ENCODE measurements around the gene DSG4.
"Not testable (repeated sequence)": the region's sequence is repeated elsewhere in the genome, so short reads cannot be mapped to it uniquely, and the experiment has no call there.

The DSG4 gene

DNA sequence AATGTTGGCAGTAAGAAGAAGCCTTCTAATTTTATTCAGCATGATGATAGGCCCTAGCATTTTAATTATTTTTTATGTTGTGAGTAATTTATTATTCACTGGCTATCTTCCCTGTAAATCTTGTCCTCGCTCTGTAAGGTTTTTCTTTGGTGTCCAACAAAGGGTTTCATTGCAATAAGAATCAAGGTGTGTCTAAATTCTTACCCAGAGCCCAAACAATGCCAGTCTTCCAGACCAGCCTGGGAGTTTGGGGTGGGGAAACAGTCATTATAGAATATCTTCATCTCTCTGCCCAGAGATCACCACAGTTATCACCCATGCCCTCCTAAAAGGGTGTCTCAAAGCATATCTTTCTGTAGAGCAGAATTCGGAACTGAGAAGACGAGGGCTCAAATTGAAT, at the start of gene DSG4:
Gene DSG4 (plus strand): TSS at position 301 of the 400 bp plus-strand sequence. CDS start 135 bp downstream, outside the sequence.
- no peak for DNase-seq (ENCODE audit: low read depth)

GRCh38 chr18:31329787-31330438, 46.7 kb upstream of the DSG4 start:
- no peak for DNase-seq (ENCODE audit: low read depth)

GRCh38 chr18:31343454-31343853, 33.1 kb upstream of the DSG4 start:
- DNase-seq (ENCODE audit: low read depth): no peak

DNA sequence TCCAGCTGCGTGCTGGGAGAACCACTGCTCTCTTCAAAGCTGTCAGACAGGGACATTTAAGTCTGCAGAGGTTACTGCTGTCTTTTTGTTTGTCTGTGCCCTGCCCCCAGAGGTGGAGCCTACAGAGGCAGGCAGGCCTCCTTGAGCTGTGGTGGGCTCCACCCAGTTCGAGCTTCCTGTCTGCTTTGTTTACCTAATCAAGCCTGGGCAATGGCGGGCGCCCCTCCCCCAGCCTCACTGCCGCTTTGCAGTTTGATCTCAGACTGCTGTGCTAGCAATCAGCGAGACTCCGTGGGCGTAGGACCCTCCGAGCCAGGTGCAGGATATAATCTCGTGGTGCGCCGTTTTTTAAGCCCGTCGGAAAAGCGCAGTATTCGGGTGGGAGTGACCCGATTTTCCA, 23.2 kb upstream of the DSG4 start:
- DNase-seq (ENCODE audit: low read depth): not testable (repeated sequence)

GRCh38 chr18:31354990-31355389, 21.6 kb upstream of the DSG4 start:
- DNase-seq (ENCODE audit: low read depth): no peak

- DNase-seq (ENCODE audit: low read depth): no peak
These were observed 20.6 kb upstream of the DSG4 start for GRCh38 chr18:31356025-31356424.

DNA sequence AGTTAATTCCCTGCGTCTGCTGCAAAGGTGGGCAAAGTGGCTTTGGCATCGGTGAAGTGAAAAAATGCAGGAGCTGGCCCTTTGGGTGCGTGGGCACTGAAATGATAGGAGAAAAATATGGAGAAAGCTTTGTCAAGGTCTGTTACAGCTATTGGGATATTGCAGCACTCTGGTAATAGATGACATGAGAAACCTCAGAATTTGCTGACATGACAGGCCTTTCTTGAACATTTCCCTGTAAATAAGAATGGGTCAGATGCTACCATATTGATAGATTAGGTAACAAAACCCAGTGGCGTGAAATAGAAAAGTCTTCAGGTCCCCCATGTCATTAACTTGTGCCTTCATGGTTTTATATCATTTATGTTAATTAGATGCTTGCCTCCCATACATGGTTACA, 12.4 kb upstream of the DSG4 start:
- DNase-seq (ENCODE audit: low read depth): no peak

DNA sequence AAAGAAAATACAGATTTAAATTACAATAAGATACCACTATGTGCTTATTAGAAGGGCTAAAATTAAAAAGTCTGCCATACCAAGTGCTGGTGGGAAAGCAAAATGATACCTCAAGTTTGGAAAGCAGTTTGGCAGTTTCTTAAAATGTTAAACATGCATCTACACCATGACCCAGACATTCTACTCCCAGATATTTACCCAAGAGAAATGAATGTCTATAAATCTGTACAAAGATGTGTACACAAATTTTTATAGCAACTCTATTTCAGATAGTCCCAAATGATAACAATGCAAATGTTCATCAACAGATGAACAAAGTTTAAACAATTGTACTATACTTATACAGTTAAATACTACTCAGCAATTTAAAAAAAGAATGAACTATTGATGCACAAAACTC, 7.1 kb upstream of the DSG4 start:
- DNase-seq (ENCODE audit: low read depth): no peak

- no peak for DNase-seq (ENCODE audit: low read depth)
These were observed 4.6 kb upstream of the DSG4 start for GRCh38 chr18:31371989-31372388.

DNA sequence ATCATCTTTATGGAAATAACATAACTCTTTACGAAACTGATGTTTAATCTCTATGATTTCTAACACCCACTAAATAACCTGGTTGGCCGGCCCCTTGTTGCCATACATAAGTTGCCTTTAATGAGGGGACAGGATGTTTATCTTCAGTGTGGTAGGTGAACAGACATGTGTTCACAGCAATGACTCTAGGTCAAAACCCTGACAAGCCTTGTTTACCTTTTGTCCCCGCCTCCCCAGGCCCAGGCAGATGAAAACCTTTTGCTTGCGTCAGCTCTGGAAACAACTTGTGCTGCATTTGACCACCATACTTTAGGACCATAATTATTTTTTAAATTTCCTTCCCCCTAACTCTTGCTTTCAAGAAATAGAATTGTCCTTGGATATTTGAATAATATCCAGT, 2.9 kb upstream of the DSG4 start:
- no peak for DNase-seq (ENCODE audit: low read depth)

DNA sequence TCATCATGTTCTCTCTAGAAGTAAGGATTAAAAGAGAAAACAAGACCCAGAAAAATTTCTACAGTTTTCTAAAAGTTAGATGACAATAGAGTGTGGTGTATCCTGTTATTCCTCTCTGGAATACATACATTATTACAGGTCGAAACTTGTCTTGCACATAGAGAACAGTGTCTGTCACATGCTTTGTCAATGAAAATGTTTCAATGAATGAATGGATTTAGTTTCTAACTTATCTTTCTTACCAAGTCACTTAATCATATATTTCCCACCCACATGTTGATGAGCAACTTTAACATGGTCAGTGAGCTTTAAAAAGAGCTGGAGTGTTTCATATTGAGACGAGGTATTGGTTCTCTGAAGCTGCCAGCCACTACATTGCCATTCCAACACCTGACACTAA, 4.3 kb downstream of the DSG4 start:
- no peak for DNase-seq (ENCODE audit: low read depth)

DNA sequence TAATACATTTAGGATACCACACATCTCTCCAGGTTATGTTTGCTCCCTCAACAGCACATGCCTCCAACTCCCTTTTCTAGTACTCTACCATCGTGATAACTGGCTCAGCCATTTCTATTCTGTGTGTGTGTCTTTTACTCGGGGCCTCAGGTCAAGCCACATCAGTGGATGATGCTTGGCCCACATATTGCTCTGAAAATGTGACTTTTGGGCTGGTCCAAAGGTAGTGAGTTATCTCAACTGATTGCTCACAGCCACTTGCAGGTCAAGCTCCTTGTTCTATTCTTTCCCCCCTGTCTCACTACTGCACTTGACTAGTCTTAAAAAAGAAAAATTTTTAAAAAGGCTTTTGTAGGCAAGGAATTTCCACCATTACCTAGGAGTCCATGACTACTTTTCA, 5.5 kb downstream of the DSG4 start:
- no peak for DNase-seq (ENCODE audit: low read depth)

DNA sequence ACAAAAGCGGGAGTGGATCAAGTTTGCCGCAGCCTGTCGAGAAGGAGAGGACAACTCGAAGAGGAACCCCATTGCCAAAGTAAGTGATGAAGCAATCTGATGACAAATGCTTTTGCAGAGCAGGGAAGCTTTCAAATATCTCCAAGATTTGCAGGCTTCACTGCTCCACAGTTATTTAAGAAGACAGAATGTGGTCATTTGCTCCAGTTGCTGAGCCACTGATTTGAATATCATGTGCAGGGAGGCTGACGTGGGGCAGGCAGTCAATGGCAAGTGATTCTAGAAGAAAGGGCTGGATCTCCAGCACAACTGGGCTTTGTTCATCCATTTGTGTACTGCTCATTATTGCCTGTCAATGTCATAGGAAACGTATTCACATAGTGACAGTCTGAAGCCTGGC, 10.2 kb downstream of the DSG4 start:
- DNase-seq (ENCODE audit: low read depth): no peak

DNA sequence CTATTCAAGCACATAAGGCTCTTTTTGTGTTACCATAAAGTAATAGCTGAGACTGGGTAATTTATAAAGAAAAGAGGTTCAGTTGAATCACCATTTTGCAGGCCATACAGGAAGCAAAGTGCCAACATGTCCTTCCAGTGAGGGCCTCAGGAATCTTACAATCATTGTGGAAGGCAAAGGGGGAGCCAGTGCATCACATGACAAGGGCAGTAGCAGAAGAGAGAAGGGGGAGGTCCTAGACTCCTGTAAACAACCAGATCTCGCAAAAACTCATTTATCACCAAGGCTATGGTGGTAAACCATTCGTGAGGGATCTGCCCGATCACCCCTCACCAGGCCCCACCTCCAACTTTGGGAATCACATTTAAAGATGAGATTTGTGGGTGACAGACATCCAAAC, 16.7 kb downstream of the DSG4 start:
- DNase-seq (ENCODE audit: low read depth): no peak

GRCh38 chr18:31396796-31397612, 20.4 kb downstream of the DSG4 start:
- no peak for DNase-seq (ENCODE audit: low read depth)

- no peak for DNase-seq (ENCODE audit: low read depth)
These were observed 21.6 kb downstream of the DSG4 start for GRCh38 chr18:31398191-31398590.

DNA sequence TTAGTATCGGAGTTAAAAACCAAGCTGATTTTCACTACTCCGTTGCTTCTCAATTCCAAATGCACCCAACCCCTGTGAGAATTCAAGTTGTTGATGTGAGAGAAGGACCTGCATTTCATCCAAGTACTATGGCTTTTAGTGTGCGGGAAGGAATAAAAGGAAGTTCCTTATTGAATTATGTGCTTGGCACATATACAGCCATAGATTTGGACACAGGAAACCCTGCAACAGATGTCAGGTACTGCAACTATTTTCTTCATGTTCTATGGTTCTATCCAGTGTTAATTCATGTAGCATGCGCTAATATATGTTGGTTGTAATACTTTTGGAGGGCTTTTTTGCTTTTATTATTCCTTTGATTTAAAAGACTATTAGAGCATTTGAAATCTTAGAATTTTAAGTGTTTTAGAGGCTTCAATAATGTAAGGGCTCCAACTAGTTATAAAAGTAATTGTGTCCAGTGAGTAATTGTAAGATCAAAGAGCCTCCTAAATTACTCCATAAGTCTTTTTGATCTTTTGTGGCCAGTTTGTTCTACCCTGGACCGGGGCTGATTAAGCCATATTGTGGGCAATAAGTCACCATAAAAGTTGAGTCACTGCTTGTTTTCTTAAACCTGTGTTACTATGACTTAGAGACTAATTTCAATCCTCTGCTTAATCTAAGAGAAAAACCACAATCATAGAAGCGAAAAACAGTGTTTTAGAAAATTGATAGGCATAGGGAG, 22.9 kb downstream of the DSG4 start:
- DNase-seq (ENCODE audit: low read depth): no peak

GRCh38 chr18:31401156-31402025, 24.8 kb downstream of the DSG4 start:
- DNase-seq (ENCODE audit: low read depth): no peak

DNA sequence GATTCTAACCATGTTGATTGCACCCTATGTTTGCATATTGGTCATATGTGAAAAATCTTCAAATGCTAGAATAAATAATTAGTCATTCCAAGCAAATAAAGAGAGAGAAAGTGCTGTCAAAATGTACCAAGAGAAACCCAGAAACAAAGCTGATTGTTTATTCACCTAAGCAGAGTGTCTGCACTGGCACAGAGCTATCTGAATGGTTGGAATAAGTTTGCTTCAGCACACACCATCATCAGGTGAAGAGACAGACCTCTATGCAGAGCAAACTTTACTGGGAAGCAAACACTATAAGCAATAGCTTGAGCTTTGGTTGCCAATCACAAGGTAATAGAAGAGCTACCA, 25.4 kb downstream of the DSG4 start:
- no peak for DNase-seq (ENCODE audit: low read depth)

GRCh38 chr18:31403409-31403808, 26.8 kb downstream of the DSG4 start:
- DNase-seq (ENCODE audit: low read depth): no peak

- DNase-seq (ENCODE audit: low read depth): no peak
These were observed 31.1 kb downstream of the DSG4 start for GRCh38 chr18:31407649-31408048.

- no peak for DNase-seq (ENCODE audit: low read depth)
These were observed 32.7 kb downstream of the DSG4 start for GRCh38 chr18:31409276-31409675.

All from fibroblast of the conjunctiva (primary cell).